OCI-LY1 (cell line): ENCODE data around the gene ARMH4.

ENCODE experiments used
- EZH2 ChIP-seq: fragments of 200-600 bp; sonication (generic), shearing (Covaris generic); IDR thresholded peaks from 2 replicates; pipeline ENCODE4 v1.8.0; 2017; ENCODE audit warnings: borderline replicate concordance, mixed run types, mild to moderate bottlenecking, antibody characterized with exemption, low read length, moderate library complexity, mixed read lengths
- TF ChIP-seq, protein P1 (sequence below): fragments of 200-600 bp; sonication (generic), shearing (Covaris generic); IDR thresholded peaks from 2 replicates; pipeline ENCODE4 v1.5.1; 2017; ENCODE audit warnings: mild to moderate bottlenecking, antibody characterized with exemption, low read length, moderate library complexity, mixed read lengths

DNA sequence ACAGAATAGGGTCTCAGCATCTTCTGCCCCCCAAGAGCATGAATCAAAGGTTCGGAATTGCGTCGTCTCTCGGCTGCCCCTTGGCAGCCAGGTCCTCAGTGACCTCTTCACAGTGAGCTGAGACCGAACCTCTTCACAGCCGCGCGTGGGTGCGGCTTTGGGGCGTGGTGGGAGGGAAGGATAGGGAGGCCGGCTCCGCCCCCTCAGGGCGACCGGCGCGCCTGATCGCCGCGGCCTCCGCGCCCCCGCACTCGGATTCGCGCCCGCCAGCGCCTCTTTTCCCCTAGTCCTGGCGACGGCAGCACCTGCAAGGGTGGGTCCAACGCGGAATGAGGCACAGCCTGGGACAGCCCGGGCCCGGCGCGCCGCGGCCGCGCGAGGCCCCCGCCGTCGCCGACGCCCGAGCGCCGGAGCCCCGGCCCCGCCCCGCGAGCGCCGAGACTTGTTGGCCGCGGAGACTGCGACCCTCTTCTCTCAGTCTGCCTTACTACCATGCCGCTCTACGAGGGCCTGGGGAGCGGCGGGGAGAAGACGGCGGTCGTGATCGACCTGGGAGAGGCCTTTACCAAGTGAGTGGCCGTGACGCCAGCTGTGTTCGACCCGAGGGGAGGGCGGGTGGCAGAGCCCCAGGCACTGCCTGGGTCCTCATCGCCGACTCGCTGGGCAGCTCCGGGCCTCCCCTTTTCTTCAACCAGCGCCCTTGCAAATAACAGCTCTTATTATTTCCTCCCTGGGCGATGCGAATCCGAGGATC, 47.9 kb upstream of the ARMH4 start, which contains the start of gene ACTR10:
- TF ChIP-seq, protein P1, sequence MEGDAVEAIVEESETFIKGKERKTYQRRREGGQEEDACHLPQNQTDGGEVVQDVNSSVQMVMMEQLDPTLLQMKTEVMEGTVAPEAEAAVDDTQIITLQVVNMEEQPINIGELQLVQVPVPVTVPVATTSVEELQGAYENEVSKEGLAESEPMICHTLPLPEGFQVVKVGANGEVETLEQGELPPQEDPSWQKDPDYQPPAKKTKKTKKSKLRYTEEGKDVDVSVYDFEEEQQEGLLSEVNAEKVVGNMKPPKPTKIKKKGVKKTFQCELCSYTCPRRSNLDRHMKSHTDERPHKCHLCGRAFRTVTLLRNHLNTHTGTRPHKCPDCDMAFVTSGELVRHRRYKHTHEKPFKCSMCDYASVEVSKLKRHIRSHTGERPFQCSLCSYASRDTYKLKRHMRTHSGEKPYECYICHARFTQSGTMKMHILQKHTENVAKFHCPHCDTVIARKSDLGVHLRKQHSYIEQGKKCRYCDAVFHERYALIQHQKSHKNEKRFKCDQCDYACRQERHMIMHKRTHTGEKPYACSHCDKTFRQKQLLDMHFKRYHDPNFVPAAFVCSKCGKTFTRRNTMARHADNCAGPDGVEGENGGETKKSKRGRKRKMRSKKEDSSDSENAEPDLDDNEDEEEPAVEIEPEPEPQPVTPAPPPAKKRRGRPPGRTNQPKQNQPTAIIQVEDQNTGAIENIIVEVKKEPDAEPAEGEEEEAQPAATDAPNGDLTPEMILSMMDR = no peak
- no peak for TF ChIP-seq EZH2
